ENCODE measurements around the gene CSNK2A1. TPM values are rescaled to one million over a fixed set of nuclear protein-coding genes. Genes with fewer than 3 reads are reported as not detected.

CSNK2A1 gene
- 100 to 1,000 TPM in 1 of 2 donors, 10 to 100 TPM in 1; 84.5 to 125 TPM for total RNA-seq

DNA sequence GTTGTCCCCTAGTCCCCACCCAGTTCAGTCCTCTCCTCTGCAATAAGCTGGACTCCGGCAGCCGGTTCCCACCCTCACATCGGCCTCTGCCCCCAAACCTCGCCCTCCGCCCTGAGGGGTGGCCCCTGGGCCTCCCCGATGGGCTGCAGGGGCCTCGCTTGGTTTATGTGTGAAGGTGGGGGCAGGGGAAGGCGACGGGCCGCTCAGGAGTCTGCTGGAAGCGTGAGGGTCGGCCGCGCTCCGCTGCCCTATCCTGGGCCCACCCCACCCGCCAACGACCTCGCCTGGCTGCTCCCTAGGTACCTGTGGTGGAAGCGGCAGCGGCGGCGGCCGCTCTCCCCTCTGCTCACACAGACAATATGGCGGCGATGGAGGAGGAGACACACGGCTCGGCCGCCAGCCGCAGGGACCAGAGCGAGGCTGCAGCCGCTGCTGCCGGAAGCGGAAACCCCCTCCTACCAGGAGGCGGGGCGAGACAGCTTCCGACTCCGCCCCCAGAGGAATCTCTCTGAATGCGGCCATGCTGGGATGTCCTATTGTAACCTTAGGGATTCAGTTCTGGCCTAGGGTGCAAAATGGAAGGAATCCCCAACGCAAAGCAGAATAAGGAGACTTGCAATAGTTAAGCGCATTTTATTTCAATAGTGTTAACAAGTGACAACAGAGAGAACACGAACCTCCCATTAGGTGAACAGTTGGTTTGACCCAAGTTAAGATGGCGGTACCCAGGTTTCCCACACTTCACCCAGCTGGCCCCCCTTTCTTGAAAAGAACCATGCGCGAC lies at the start of gene CSNK2A1:
CSNK2A1 (minus strand) TSS at position 422 of the 784 bp plus-strand sequence. CDS start 35,239 bp downstream, outside the sequence.
- peak; percentile 94 for DNase-seq (ENCODE audit: low spot score)
- H3K4me1 ChIP-seq: peaks cover 0 to 40% of the 10 kb centered on the region in 2 donors
- H3K4me3 ChIP-seq: peak within 1 kb of the TSS; percentile 94 to 99
- TF ChIP-seq, protein P1, sequence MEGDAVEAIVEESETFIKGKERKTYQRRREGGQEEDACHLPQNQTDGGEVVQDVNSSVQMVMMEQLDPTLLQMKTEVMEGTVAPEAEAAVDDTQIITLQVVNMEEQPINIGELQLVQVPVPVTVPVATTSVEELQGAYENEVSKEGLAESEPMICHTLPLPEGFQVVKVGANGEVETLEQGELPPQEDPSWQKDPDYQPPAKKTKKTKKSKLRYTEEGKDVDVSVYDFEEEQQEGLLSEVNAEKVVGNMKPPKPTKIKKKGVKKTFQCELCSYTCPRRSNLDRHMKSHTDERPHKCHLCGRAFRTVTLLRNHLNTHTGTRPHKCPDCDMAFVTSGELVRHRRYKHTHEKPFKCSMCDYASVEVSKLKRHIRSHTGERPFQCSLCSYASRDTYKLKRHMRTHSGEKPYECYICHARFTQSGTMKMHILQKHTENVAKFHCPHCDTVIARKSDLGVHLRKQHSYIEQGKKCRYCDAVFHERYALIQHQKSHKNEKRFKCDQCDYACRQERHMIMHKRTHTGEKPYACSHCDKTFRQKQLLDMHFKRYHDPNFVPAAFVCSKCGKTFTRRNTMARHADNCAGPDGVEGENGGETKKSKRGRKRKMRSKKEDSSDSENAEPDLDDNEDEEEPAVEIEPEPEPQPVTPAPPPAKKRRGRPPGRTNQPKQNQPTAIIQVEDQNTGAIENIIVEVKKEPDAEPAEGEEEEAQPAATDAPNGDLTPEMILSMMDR (IDR thresholded peaks at IDR 0.05): no peak
- no peaks in the 10 kb centered on the region for H3K36me3 ChIP-seq
- peak within 1 kb of the TSS; percentile 88 to 97 for H3K27ac ChIP-seq
- no peaks in the 10 kb centered on the region for H3K9me3 ChIP-seq
- H3K27me3 ChIP-seq: no peaks in the 10 kb centered on the region

DNA sequence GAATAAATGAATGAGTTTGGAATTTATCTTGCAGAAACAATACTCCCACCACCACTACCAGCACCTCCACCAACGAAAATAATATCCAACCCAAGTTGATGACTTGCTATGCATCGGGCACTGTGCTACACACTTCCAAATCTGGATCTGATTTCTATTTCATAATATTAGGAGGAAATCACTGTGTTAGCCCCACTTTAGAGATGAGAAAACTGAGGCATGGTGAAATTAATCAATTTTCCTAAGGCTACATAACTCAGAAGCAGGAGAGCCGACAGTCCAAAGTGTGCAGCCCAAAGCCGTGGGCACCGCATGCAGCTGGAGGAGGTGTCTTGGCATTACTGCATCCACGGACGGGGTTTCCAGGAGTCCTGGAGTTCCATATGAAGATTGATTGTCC lies 48.9 kb upstream of the CSNK2A1 start:
- no peak for DNase-seq (ENCODE audit: low spot score)
- TF ChIP-seq, protein P1 (IDR thresholded peaks at IDR 0.05): no peak

DNA sequence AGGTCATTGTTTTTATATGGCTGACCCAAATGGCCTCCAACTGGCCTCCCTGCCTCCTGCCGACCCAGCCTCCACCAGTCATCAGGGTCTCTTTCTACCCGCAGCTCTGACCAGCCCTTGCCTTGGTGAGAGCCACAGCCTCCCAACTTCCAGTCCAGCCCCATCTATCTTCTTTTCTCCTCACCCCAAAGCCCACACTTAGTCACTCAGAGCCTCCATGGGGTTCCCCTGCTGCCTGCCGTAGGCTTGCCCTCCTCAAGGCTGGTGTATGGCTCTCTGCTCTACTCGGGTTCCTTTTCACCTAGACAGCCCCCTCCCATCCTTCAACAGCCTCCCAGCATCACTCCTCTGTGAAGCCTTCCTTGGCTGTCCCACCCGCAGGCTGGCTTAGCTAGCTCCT lies 48.4 kb upstream of the CSNK2A1 start:
- no peak overlapping the region for H3K4me3 ChIP-seq
- TF ChIP-seq, protein P1 (IDR thresholded peaks at IDR 0.05): no peak
- peaks cover 0 to 24% of the 10 kb centered on the region in 2 donors for H3K4me1 ChIP-seq
- no peaks in the 10 kb centered on the region for H3K27me3 ChIP-seq
- H3K27ac ChIP-seq: no peak overlapping the region
- H3K9me3 ChIP-seq: no peaks in the 10 kb centered on the region
- H3K36me3 ChIP-seq: no peaks in the 10 kb centered on the region
- DNase-seq (ENCODE audit: low spot score): no peak

More for the DNA sequence above, 48.9 kb upstream of the CSNK2A1 start:
- H3K4me1 ChIP-seq: peaks cover 0 to 24% of the 10 kb centered on the region in 2 donors
- no peak overlapping the region for H3K27ac ChIP-seq
- H3K9me3 ChIP-seq: no peaks in the 10 kb centered on the region
- H3K36me3 ChIP-seq: no peaks in the 10 kb centered on the region
- no peak overlapping the region for H3K4me3 ChIP-seq
- H3K27me3 ChIP-seq: no peaks in the 10 kb centered on the region

DNA sequence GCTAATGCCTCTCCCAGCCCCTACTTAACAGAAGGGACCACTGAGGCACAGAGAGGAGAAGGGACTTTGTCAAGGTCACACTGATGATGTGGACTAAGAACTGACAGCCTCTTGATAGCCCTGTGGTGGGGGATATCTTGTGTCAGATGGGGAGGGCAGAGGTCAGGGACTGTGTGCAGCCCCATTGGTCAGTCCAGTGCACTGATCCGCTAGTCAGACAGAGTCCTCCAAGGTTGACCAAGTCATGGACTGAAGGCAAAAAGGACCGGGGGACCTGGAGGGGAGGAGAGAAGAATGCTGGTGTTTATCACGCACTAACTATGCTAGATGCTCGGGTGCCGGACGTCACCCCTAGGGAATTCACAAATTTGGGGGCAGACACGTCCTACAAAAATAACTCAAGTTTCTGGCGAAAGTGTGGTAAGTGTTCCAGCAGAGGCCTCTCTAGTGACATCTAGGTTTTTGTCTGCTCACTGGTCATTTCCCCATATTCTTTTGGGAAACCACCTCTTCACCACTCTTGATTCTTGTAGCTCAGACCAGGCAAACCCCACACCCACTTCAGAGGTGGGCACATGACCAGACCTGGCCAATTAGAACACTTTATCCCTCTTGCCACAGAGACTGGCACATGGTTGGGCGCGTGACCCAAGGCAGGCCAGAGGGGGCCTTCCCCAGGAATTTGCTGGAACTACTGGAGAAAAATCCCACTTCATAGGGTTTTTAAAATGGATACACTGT lies 45.5 kb upstream of the CSNK2A1 start:
- Histone ChIP-seq H3K4me3 (no peak overlapping the region), H3K9me3 (no peaks in the 10 kb centered on the region), H3K27ac (peak overlapping the region; percentile 56 to 62), H3K36me3 (no peaks in the 10 kb centered on the region), H3K4me1 (peaks cover 0 to 12% of the 10 kb centered on the region in 2 donors), H3K27me3 (no peaks in the 10 kb centered on the region)
- DNase-seq (ENCODE audit: low spot score): no peak
- TF ChIP-seq, protein P1 (IDR thresholded peaks at IDR 0.05): no peak

DNA sequence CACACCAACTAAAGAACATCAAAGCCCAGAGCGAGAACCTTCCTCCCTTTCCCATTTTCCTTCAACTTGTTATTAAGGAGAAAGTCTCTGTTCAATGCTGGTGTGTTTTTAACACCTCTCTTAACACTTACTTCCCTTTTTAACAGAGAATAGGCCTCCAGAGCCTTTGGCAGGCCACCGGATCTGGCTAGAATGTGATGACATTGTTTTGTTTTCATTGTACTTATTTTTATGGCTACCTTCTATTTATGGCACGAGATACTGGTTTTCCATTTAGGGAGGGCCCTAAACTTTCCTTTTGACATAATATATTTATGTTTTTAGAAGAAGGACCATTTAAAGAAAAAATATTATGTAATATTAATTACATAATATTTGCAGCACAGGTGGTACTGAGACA lies 44.9 kb upstream of the CSNK2A1 start:
- no peak for DNase-seq (ENCODE audit: low spot score)
- Histone ChIP-seq H3K4me3 (no peak overlapping the region), H3K27ac (peak overlapping the region; percentile 56 to 62)

More for the DNA sequence above, 44.9 kb upstream of the CSNK2A1 start:
- H3K27me3 ChIP-seq: no peaks in the 10 kb centered on the region
- peaks cover 0 to 12% of the 10 kb centered on the region in 2 donors for H3K4me1 ChIP-seq
- no peaks in the 10 kb centered on the region for H3K36me3 ChIP-seq
- TF ChIP-seq, protein P1 (IDR thresholded peaks at IDR 0.05): no peak
- no peaks in the 10 kb centered on the region for H3K9me3 ChIP-seq

Measured in right atrium auricular region (tissue), 2 donors.